Parathyroid adenoma (tissue), 2 donors: ENCODE data around the gene CCDC142.

Source experiments
- H2AFZ ChIP-seq: fragments of 300-600 bp; sonication (generic); one replicate; pipeline ENCODE4 v1.7.0; 2017; ENCODE audit warnings: antibody characterized with exemption, mild to moderate bottlenecking
- H3K27ac ChIP-seq: fragments of 300-600 bp; sonication (generic); one replicate; pipeline ENCODE4 v1.7.0; 2017
- H3K27me3 ChIP-seq: fragments of 300-600 bp; sonication (generic); one replicate; pipeline ENCODE4 v1.7.0; 2017; ENCODE audit warnings: low read length; ENCODE audit not compliant: control insufficient read depth, insufficient read depth
- H3K36me3 ChIP-seq: fragments of 300-600 bp; sonication (generic); one replicate; pipeline ENCODE4 v1.7.0; 2017; ENCODE audit warnings: low read length; ENCODE audit not compliant: control insufficient read depth, insufficient read depth
- H3K4me1 ChIP-seq: fragments of 300-600 bp; sonication (generic); one replicate; pipeline ENCODE4 v1.7.0; 2017; ENCODE audit warnings: control low read depth
- H3K4me2 ChIP-seq: fragments of 300-600 bp; sonication (generic); one replicate; pipeline ENCODE4 v1.7.0; 2017; ENCODE audit warnings: low read length
- H3K4me3 ChIP-seq: fragments of 300-600 bp; sonication (generic); one replicate; pipeline ENCODE4 v1.7.0; 2017; ENCODE audit warnings: low read depth, low read length
- H3K79me2 ChIP-seq: fragments of 300-600 bp; sonication (generic); one replicate; pipeline ENCODE4 v1.7.0; 2017; ENCODE audit warnings: control low read depth
- H3K9ac ChIP-seq: fragments of 300-600 bp; sonication (generic); one replicate; pipeline ENCODE4 v1.7.0; 2017; ENCODE audit warnings: mild to moderate bottlenecking
- H3K9me3 ChIP-seq: fragments of 300-600 bp; sonication (generic); one replicate; pipeline ENCODE4 v1.7.0; 2017; ENCODE audit warnings: low read length; ENCODE audit not compliant: control insufficient read depth
- CTCF ChIP-seq: fragments of 300-600 bp; sonication (generic); IDR thresholded peaks from one replicate; pipeline ENCODE4 v1.7.0; 2017; ENCODE audit warnings: antibody characterized with exemption, mild to moderate bottlenecking
- donor health status: primary hyperparathyroidism.

The CCDC142 gene

DNA sequence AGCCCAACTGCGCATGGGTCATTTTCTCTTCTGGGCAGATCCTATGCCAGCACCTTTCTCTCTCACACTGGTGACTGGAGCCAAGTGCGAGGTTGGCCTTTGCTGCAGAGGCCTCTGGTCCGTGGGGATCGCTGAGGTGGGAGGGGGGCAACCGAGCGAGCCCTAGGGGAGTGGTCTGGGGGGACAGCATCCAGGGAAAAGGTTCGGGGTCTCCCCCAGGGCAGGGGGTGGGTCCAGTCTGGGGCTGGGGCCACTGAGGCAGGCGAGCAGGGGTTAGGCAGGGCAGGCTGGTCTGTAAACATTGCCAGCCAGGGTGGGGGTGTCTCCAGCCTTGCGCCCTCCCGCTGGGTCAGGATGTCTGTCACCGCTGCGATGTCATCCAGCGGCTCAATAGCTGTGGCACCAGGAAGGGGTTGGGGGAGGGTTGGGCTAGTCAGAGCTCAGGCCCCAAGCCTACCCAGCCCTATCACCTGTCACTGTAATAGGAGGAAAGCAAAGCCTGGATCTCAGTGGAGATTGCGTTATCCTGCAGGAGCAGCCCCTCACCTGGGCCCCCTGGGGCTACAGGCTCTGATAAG, 56.5 kb downstream of the CCDC142 start:
- H3K27ac ChIP-seq, result no peak overlapping the region
- H3K9ac ChIP-seq, result no peak overlapping the region
- TF ChIP-seq CTCF, result no peak
- H3K4me2 ChIP-seq, result no peak overlapping the region
- no peaks in the 10 kb centered on the region for H3K79me2 ChIP-seq
- no peaks in the 10 kb centered on the region for H3K9me3 ChIP-seq
- no peaks in the 10 kb centered on the region for H3K27me3 ChIP-seq
- H3K4me1 ChIP-seq, result no peaks in the 10 kb centered on the region
- no peaks in the 10 kb centered on the region for H3K36me3 ChIP-seq
- H3K4me3 ChIP-seq, result no peak overlapping the region
- H2AFZ ChIP-seq, result no peak overlapping the region

GRCh38 chr2:74425523-74425922, 57.3 kb downstream of the CCDC142 start:
- H3K27ac ChIP-seq, result no peak overlapping the region
- no peaks in the 10 kb centered on the region for H3K27me3 ChIP-seq
- no peak overlapping the region for H3K9ac ChIP-seq
- TF ChIP-seq CTCF, result no peak
- H3K79me2 ChIP-seq, result no peaks in the 10 kb centered on the region
- H3K9me3 ChIP-seq, result no peaks in the 10 kb centered on the region
- no peak overlapping the region for H3K4me3 ChIP-seq
- no peak overlapping the region for H3K4me2 ChIP-seq
- H2AFZ ChIP-seq, result no peak overlapping the region
- no peaks in the 10 kb centered on the region for H3K36me3 ChIP-seq
- no peaks in the 10 kb centered on the region for H3K4me1 ChIP-seq

- Histone ChIP-seq H3K27me3 (no peaks in the 10 kb centered on the region), H3K4me2 (no peak overlapping the region), H2AFZ (no peak overlapping the region), H3K36me3 (no peaks in the 10 kb centered on the region), H3K4me1 (no peaks in the 10 kb centered on the region), H3K27ac (no peak overlapping the region), H3K9ac (no peak overlapping the region), H3K4me3 (no peak overlapping the region), H3K9me3 (no peaks in the 10 kb centered on the region), H3K79me2 (no peaks in the 10 kb centered on the region)
- no peak for TF ChIP-seq CTCF
Measured at GRCh38 chr2:74424995-74425406, 57.8 kb downstream of the CCDC142 start.

- TF ChIP-seq CTCF, result no peak
- no peaks in the 10 kb centered on the region for H3K36me3 ChIP-seq
- H3K27ac ChIP-seq, result no peak overlapping the region
- no peak overlapping the region for H3K4me2 ChIP-seq
- no peak overlapping the region for H3K9ac ChIP-seq
- H3K27me3 ChIP-seq, result no peaks in the 10 kb centered on the region
- no peak overlapping the region for H2AFZ ChIP-seq
- H3K4me1 ChIP-seq, result no peaks in the 10 kb centered on the region
- H3K4me3 ChIP-seq, result no peak overlapping the region
- H3K79me2 ChIP-seq, result no peaks in the 10 kb centered on the region
- no peaks in the 10 kb centered on the region for H3K9me3 ChIP-seq
Measured at GRCh38 chr2:74424139-74424992, 58.4 kb downstream of the CCDC142 start.
